ENCODE results near the gene SORT1. TPM values are rescaled to one million over a fixed set of nuclear protein-coding genes. Genes with fewer than 3 reads are reported as not detected.
A peak's percentile ranks its signal among the peaks of the same experiment; 100 is the strongest.

The SORT1 gene
- polyA plus RNA-seq, 1 donor from 2014 or later: 33.3 TPM

DNA sequence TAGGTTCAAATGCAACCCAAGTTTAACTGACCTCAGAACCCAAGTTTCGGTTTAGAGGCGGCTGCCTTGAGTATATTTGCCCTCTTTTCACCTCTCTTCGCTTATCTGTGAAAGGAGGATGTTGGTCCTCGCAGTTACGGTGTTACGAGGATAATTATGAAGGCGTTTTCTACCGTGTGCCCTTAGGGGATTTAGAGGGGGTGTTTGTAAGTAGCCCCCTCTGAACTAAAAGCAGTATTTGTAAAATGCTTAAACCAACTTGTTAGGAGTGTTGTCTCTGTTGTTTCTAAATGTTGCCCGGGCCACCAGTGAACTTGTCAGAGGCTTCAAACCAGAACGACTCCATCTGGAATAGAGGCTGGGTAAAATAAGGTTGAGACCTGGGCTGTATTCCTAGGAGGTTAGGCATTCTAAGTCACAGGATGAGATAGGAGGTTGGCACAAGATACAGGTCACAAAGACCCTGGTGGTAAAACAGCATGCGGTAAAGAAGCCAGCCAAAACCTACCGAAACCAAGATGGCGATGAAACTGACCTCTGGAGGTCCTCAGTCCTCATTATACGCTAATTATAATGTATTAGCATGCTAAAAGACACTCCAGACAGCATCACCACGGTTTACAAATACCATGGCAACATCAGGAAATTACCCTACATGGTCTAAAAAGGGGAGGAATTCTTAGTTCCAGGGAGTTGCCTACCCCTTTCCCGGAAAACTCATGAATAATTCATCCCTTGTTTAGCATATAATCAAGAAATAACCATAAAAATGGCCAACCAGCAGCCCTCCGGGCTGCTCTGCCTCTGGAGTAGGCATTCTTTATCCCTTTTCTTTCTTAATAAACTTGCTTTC, 113.7 kb downstream of the SORT1 start:
- Histone ChIP-seq H3K9ac (ENCODE audit: low read length) (peak overlapping the region; percentile 72), H3K9me3 (ENCODE audit: low read length) (no peaks in the 10 kb centered on the region), H3K4me3 (ENCODE audit: low read length) (peak overlapping the region; percentile 74), H3K9me2 (ENCODE audit: insufficient read depth, low read length) (no peaks in the 10 kb centered on the region), H3K4me2 (ENCODE audit: low read length) (peak overlapping the region; percentile 68), H3F3A (ENCODE audit: insufficient read depth, low read length, poor library complexity, severe bottlenecking) (no peaks in the 10 kb centered on the region), H4K20me1 (ENCODE audit: insufficient read depth) (no peaks in the 10 kb centered on the region), H3K79me2 (replicated peaks; ENCODE audit: insufficient read depth, low read length) (peaks cover 7% of the 10 kb centered on the region), H2AFZ (ENCODE audit: low read depth, low read length) (peak overlapping the region; percentile 49), H3K36me3 (ENCODE audit: insufficient read depth, low read length) (no peaks in the 10 kb centered on the region), H3K27me3 (ENCODE audit: insufficient read depth, low read depth, low read length) (no peaks in the 10 kb centered on the region), H3K27ac (ENCODE audit: low read length) (peak overlapping the region; percentile 55)
- no peak for TF ChIP-seq EP300 (conservative IDR thresholded peaks at IDR 0.05; ENCODE audit: poor library complexity, severe bottlenecking)
- no peak for TF ChIP-seq POLR2AphosphoS5 (IDR thresholded peaks at IDR 0.05)
- TF ChIP-seq, protein P1, sequence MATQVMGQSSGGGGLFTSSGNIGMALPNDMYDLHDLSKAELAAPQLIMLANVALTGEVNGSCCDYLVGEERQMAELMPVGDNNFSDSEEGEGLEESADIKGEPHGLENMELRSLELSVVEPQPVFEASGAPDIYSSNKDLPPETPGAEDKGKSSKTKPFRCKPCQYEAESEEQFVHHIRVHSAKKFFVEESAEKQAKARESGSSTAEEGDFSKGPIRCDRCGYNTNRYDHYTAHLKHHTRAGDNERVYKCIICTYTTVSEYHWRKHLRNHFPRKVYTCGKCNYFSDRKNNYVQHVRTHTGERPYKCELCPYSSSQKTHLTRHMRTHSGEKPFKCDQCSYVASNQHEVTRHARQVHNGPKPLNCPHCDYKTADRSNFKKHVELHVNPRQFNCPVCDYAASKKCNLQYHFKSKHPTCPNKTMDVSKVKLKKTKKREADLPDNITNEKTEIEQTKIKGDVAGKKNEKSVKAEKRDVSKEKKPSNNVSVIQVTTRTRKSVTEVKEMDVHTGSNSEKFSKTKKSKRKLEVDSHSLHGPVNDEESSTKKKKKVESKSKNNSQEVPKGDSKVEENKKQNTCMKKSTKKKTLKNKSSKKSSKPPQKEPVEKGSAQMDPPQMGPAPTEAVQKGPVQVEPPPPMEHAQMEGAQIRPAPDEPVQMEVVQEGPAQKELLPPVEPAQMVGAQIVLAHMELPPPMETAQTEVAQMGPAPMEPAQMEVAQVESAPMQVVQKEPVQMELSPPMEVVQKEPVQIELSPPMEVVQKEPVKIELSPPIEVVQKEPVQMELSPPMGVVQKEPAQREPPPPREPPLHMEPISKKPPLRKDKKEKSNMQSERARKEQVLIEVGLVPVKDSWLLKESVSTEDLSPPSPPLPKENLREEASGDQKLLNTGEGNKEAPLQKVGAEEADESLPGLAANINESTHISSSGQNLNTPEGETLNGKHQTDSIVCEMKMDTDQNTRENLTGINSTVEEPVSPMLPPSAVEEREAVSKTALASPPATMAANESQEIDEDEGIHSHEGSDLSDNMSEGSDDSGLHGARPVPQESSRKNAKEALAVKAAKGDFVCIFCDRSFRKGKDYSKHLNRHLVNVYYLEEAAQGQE (IDR thresholded peaks at IDR 0.05; ENCODE audit: borderline replicate concordance): no peak
- TF ChIP-seq SMC3 (conservative IDR thresholded peaks at IDR 0.05; ENCODE audit: poor library complexity): no peak
- TF ChIP-seq EZH2 (IDR thresholded peaks at IDR 0.05; ENCODE audit: borderline replicate concordance, insufficient read depth, low read length, poor library complexity, severe bottlenecking): no peak
- no peak for TF ChIP-seq MXI1 (conservative IDR thresholded peaks at IDR 0.05; ENCODE audit: poor library complexity, severe bottlenecking)
- no peak for TF ChIP-seq TAF1 (IDR thresholded peaks at IDR 0.05; ENCODE audit: low read depth)
- TF ChIP-seq, protein P2, sequence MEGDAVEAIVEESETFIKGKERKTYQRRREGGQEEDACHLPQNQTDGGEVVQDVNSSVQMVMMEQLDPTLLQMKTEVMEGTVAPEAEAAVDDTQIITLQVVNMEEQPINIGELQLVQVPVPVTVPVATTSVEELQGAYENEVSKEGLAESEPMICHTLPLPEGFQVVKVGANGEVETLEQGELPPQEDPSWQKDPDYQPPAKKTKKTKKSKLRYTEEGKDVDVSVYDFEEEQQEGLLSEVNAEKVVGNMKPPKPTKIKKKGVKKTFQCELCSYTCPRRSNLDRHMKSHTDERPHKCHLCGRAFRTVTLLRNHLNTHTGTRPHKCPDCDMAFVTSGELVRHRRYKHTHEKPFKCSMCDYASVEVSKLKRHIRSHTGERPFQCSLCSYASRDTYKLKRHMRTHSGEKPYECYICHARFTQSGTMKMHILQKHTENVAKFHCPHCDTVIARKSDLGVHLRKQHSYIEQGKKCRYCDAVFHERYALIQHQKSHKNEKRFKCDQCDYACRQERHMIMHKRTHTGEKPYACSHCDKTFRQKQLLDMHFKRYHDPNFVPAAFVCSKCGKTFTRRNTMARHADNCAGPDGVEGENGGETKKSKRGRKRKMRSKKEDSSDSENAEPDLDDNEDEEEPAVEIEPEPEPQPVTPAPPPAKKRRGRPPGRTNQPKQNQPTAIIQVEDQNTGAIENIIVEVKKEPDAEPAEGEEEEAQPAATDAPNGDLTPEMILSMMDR (IDR thresholded peaks at IDR 0.05; ENCODE audit: poor library complexity, severe bottlenecking): no peak
- no peak for TF ChIP-seq RAD21 (conservative IDR thresholded peaks at IDR 0.05)

DNA sequence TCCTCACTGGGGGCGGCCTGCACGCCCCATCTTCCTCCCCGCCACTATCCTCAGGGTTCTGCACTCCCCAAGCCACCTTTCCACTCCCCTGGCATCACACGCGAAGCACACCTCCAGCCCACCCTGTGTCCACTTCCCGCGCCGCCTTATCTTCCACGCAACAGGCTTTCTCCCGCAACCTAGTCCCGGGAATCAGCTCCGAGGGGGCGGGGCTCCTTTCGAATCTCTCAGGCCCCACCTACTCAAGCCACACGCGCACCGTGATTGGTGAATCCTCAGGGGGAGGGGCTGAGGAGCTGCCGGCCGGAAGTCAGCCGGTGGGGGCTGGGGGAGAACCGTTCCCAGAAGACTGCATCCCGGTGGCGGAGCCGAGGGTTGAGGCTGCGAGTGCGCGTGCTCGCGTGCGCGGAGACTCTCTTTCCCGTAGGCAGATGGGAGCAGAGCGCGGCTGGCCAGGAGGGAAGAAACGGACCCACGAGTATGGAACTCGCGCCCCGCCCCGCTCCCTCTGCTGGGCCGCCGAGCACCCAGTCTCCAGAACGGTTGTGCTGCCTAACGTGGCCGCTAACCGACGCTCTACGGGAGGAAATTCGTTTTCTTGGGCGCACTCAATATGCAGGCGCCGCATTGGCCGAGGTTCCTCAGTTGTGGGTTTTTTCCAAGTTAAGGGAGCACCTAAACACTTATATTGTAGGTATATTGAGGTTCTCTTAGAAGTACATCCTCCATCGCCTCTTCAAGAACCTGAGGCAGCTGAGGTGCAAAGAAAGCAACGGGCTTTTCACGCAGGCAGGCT, 114.6 kb downstream of the SORT1 start, which contains the start of gene PSRC1:
PSRC1 (minus strand) TSS at position 194 of the 796 bp plus-strand sequence.
- Histone ChIP-seq H3K4me3 (ENCODE audit: low read length) (peak within 1 kb of the TSS; percentile 74), H3K4me2 (ENCODE audit: low read length) (peak within 1 kb of the TSS; percentile 72), H3K9ac (ENCODE audit: low read length) (peak within 1 kb of the TSS; percentile 72), H3K9me3 (ENCODE audit: low read length) (no peaks in the 10 kb centered on the region), H4K20me1 (ENCODE audit: insufficient read depth) (no peaks in the 10 kb centered on the region), H3K9me2 (ENCODE audit: insufficient read depth, low read length) (no peaks in the 10 kb centered on the region), H2AFZ (ENCODE audit: low read depth, low read length) (peak within 1 kb of the TSS; percentile 96), H3K27me3 (ENCODE audit: insufficient read depth, low read depth, low read length) (no peaks in the 10 kb centered on the region), H3K36me3 (ENCODE audit: insufficient read depth, low read length) (no peaks in the 10 kb centered on the region), H3K79me2 (replicated peaks; ENCODE audit: insufficient read depth, low read length) (peaks cover 7% of the 10 kb centered on the region), H3F3A (ENCODE audit: insufficient read depth, low read length, poor library complexity, severe bottlenecking) (no peaks in the 10 kb centered on the region), H3K27ac (ENCODE audit: low read length) (peak within 1 kb of the TSS; percentile 55)
- TF ChIP-seq MXI1 (conservative IDR thresholded peaks at IDR 0.05; ENCODE audit: poor library complexity, severe bottlenecking) (peak; percentile 88), POLR2AphosphoS5 (IDR thresholded peaks at IDR 0.05) (peak; percentile 71), SMC3 (conservative IDR thresholded peaks at IDR 0.05; ENCODE audit: poor library complexity) (peak; percentile 65), EZH2 (IDR thresholded peaks at IDR 0.05; ENCODE audit: borderline replicate concordance, insufficient read depth, low read length, poor library complexity, severe bottlenecking) (no peak), TAF1 (IDR thresholded peaks at IDR 0.05; ENCODE audit: low read depth) (no peak), RAD21 (conservative IDR thresholded peaks at IDR 0.05) (peak; percentile 52), EP300 (conservative IDR thresholded peaks at IDR 0.05; ENCODE audit: poor library complexity, severe bottlenecking) (no peak)
- TF ChIP-seq, protein P1 (IDR thresholded peaks at IDR 0.05; ENCODE audit: borderline replicate concordance): no peak
- TF ChIP-seq, protein P2 (IDR thresholded peaks at IDR 0.05; ENCODE audit: poor library complexity, severe bottlenecking): peak; percentile 57
